Measurements from ENCODE around the gene GH1.

GH1 gene

GRCh38 chr17:63937920-63938319 lies 19.3 kb upstream of the GH1 start:
- TF ChIP-seq CTCF (IDR thresholded peaks at IDR 0.05; ENCODE audit: extremely low read depth, missing control alignments) = no peak
- no peak for DNase-seq (ENCODE audit: low spot score)

- DNase-seq (ENCODE audit: low spot score) = no peak
- TF ChIP-seq CTCF (IDR thresholded peaks at IDR 0.05; ENCODE audit: extremely low read depth, missing control alignments) = no peak
Observed at GRCh38 chr17:63937319-63937718, 18.7 kb upstream of the GH1 start.

GRCh38 chr17:63934183-63935112 lies 15.8 kb upstream of the GH1 start:
- no peak for TF ChIP-seq CTCF (IDR thresholded peaks at IDR 0.05; ENCODE audit: extremely low read depth, missing control alignments)
- DNase-seq (ENCODE audit: low spot score) = no peak

- no peak for TF ChIP-seq CTCF (IDR thresholded peaks at IDR 0.05; ENCODE audit: extremely low read depth, missing control alignments)
- DNase-seq (ENCODE audit: low spot score) = no peak
Observed at GRCh38 chr17:63933598-63933997, 15.0 kb upstream of the GH1 start.

- DNase-seq (ENCODE audit: low spot score) = no peak
- TF ChIP-seq CTCF (IDR thresholded peaks at IDR 0.05; ENCODE audit: extremely low read depth, missing control alignments) = no peak
Observed at GRCh38 chr17:63932721-63933120, 14.1 kb upstream of the GH1 start.

- DNase-seq (ENCODE audit: low spot score) = peak; percentile 87
- TF ChIP-seq CTCF (IDR thresholded peaks at IDR 0.05; ENCODE audit: extremely low read depth, missing control alignments) = no peak
Observed at GRCh38 chr17:63931981-63932561, 13.4 kb upstream of the GH1 start, which contains the start of gene CD79B. Gene CD79B, minus strand, starts transcription at chr17:63932331. Its CDS starts 70 bp downstream, at chr17:63932261.

DNA sequence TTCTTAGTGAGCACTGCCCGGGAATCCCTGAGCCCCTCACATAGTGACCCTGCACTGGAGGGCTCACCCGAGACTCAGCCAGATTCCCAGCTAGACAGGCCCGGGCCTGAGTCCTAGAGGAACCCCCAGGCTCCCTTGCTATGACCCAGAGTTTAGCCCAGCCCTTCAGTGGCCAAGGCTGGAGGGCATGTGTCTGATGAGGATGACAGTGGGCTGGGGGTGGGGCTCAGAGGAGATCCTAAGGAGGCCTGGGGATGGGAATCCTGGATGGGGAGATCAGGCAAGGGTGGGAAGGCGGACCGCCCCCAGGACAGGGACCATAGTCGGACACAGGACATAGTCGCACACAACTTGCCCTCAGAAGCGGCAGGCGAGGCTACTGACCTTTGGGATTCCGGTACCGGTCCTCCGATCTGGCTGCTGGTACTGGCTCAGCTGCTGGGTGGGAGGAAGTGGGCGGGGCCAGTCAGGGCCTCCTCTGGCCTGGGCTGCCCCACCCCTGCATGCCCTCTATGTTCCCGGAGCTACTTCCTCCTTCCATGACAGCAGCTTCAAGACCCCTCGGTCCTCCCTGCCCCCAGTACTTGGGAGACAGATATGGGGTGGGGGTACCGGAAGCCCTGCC lies 12.4 kb upstream of the GH1 start:
- TF ChIP-seq CTCF (IDR thresholded peaks at IDR 0.05; ENCODE audit: extremely low read depth, missing control alignments) = no peak
- peak; percentile 76 for DNase-seq (ENCODE audit: low spot score)
